Smooth muscle cell (in vitro differentiated cells): Measurements from ENCODE around the gene CA4. TPM values are rescaled to one million over a fixed set of nuclear protein-coding genes. Genes with fewer than 3 reads are reported as not detected.
"Not testable (repeated sequence)": the region's sequence is repeated elsewhere in the genome, so short reads cannot be mapped to it uniquely, and the experiment has no call there.

Experiments
- DNase-seq: peaks from one replicate; lab custom pipeline; 2025; ENCODE audit not compliant: unreplicated experiment; lab: John Stamatoyannopoulos, UW
- H2AFZ ChIP-seq: fragments of 200-600 bp; sonication (generic); 2 replicates; pipeline ENCODE4 v1.6.0; 2016; ENCODE audit warnings: antibody characterized with exemption, low read depth, mild to moderate bottlenecking
- H3F3A ChIP-seq: fragments of 200-600 bp; sonication (generic); 2 replicates; pipeline ENCODE4 v1.6.0; 2017; ENCODE audit warnings: antibody characterized with exemption, low read depth
- H3K27ac ChIP-seq: fragments of 200-600 bp; sonication (generic); 2 replicates; pipeline ENCODE4 v1.5.1; 2016; ENCODE audit warnings: low read depth, mild to moderate bottlenecking
- H3K27me3 ChIP-seq: fragments of 200-600 bp; sonication (generic); 2 replicates; pipeline ENCODE4 v1.6.1; 2016; ENCODE audit warnings: low read depth, mild to moderate bottlenecking
- H3K36me3 ChIP-seq: fragments of 200-600 bp; sonication (generic); 2 replicates; pipeline ENCODE4 v1.5.1; 2016; ENCODE audit warnings: low read depth
- H3K4me1 ChIP-seq: fragments of 200-600 bp; sonication (generic); 2 replicates; pipeline ENCODE4 v1.5.1; 2016; ENCODE audit warnings: low read depth
- H3K4me2 ChIP-seq: fragments of 200-600 bp; sonication (generic); 2 replicates; pipeline ENCODE4 v1.6.0; 2016; ENCODE audit warnings: mild to moderate bottlenecking
- H3K4me3 ChIP-seq: fragments of 200-600 bp; sonication (generic); 2 replicates; pipeline ENCODE4 v1.5.1; 2016; ENCODE audit warnings: mild to moderate bottlenecking
- H3K79me2 ChIP-seq: fragments of 200-600 bp; sonication (generic); 2 replicates; pipeline ENCODE4 v1.6.0; 2016; ENCODE audit warnings: low read depth, mild to moderate bottlenecking
- H3K9ac ChIP-seq: fragments of 200-600 bp; sonication (generic); 2 replicates; pipeline ENCODE4 v1.6.0; 2016; ENCODE audit warnings: low read depth
- H3K9me3 ChIP-seq: fragments of 200-600 bp; sonication (generic); replicated peaks from 2 replicates; pipeline ENCODE4 v1.5.1; 2016; ENCODE audit warnings: low read depth
- H4K20me1 ChIP-seq: fragments of 200-600 bp; sonication (generic); 2 replicates; pipeline ENCODE4 v1.6.0; 2016; ENCODE audit warnings: low read depth
- WGBS: methylation state at CpG from one replicate; pipeline ENCODE4 v1.1.7; 2016; ENCODE audit warnings: low lambda C conversion rate; 5-methylcytosine and 5-hydroxymethylcytosine counted together
- polyA plus RNA-seq: library from polyadenylated mRNA; unstranded; fragments of >200 nt; fragmentation: Nextera tagmentation; extraction: Ambion mirVana; gene quantifications from 2 replicates; pipeline ENCODE4 v1.2.1, GENCODE V29; 2016
- total RNA-seq: library from RNA; depleted of rRNA; stranded (reverse); fragments of >200 nt; gene quantifications from 2 replicates; pipeline ENCODE4 v1.2.3, GENCODE V29; 2014
- TF ChIP-seq, protein P1 (sequence below): fragments of 200-600 bp; sonication (generic); IDR thresholded peaks from 2 replicates; pipeline ENCODE4 v1.5.1; 2017; ENCODE audit warnings: borderline replicate concordance, mild to moderate bottlenecking, antibody characterized with exemption; ENCODE audit not compliant: insufficient read depth, poor library complexity, severe bottlenecking

The CA4 gene
- total and polyA plus RNA-seq, 2 experiments from 2014 or later: 0.87 TPM; not detected in 1

GRCh38 chr17:60119162-60119561 is 30.6 kb upstream of the CA4 start:
- not testable (repeated sequence) for H3K9me3 ChIP-seq, H4K20me1 ChIP-seq, H3K79me2 ChIP-seq, H3K9ac ChIP-seq, H3K4me3 ChIP-seq, H2AFZ ChIP-seq, H3K27me3 ChIP-seq, H3K36me3 ChIP-seq, H3K4me1 ChIP-seq, H3K27ac ChIP-seq, DNase-seq, H3K4me2 ChIP-seq, H3F3A ChIP-seq
- WGBS: no CpG with 5 or more reads among the region's 15 CpGs

DNA sequence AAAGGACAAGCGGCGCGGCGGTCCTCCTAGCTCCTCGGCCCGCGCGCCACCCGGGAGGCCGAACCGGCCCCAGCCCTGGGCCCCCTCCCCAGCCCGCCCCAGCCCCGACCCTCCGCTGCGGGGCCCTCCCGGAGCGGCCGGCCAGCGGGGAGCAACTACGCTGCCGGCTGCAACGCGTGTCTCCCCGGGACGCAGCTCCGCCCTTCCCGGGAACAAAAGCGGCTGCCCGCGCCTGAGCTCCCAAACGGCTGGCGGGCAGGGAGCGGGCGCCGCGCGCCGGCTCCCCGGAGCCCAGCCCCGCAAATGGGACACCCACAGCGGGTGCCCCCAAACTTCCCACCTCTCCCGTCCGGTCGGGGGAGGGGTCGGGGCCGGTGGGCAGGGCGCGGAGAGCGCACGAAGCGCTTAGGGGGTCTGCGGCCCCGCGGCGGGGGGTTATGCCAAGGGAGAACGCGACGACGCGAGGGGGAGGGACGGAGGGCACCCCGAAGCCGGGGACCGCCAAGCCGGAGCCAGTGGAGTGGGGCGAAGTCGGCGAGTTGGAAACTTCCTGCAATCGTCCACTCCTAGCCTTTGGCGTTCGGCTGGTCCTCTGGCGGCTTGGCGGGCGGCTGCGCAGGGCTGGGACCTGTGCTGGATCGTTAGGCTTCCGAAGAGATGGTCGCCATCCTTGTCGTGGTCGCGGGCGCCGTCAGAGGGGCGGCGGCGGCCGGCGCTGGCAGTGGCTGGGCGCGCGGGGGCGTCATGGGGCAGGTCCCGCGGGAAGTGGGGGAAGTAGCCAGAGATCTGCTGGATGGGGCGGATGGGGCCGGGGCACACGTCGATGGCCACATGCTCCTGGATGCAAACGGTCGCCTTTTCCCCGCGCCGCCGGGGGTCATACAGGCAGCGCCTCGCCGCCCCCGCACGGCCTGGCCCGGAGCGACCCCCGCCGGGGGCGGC is 29.7 kb upstream of the CA4 start:
- H3K4me1 ChIP-seq, H2AFZ ChIP-seq, H3K27ac ChIP-seq, DNase-seq, H3K79me2 ChIP-seq, H3F3A ChIP-seq, H3K9me3 ChIP-seq, H3K36me3 ChIP-seq, H3K27me3 ChIP-seq, H3K9ac ChIP-seq, H4K20me1 ChIP-seq: not testable (repeated sequence)
- WGBS: no CpG with 5 or more reads among the region's 114 CpGs
- Histone ChIP-seq H3K4me2 (peak overlapping the region; percentile 76), H3K4me3 (peak overlapping the region; percentile 43)

DNA sequence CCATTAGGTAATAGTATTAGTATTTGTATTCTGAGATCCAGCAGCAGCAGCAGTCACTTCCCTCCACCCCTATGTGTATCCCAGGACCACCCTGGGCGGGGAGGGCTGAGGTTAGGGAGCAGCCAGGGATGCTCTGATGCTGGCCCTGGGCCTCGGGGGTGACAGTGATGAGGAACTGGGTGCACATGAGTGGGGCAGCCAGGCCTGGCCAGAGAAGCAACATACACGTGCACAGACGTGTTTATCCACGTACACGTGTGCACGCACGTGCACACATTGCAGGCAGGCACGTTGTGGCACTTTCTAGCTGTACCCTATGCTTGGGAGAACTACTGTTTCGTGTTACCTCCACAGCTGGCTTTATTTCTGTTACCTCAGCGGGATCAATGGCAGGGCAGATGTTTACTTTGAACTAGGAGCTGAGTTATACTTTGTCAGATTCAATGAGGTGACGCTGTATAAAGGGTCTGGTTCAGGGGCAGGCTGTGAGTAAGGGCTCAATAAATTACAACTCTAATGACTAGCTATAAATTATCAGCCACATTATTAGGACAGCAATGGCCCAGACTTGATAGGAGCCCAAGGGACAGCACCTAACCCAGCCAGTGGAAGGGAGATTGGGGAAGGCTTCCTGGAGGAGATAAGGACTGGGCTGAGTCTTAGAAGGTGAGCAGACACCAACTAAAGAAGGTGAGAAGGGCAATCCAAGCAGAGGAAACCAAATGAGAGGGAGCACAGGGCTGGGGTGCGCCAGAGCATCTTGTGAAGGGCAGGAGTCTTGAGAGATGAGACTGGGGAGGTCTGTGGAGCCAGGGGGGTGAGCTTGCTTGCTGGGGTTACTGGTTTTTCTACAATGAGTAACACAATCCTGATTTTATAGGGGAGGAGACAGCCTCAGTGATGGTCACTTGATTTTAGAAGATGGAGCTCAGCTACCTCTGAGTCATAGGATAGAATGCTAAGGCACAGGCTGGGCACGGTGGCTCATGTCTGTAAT is 22.4 kb upstream of the CA4 start:
- Histone ChIP-seq H3K4me1 (no peaks in the 10 kb centered on the region), H3K27ac (no peak overlapping the region), H3K79me2 (no peaks in the 10 kb centered on the region), H3K27me3 (peaks cover 11% of the 10 kb centered on the region), H3F3A (no peaks in the 10 kb centered on the region), H3K9ac (no peak overlapping the region), H3K4me2 (no peak overlapping the region), H3K36me3 (no peaks in the 10 kb centered on the region), H3K9me3 (no peaks in the 10 kb centered on the region), H2AFZ (no peak overlapping the region), H4K20me1 (no peaks in the 10 kb centered on the region), H3K4me3 (no peak overlapping the region)
- WGBS: 89% methylated on average over 14 of the region's 14 CpGs
- no peak for DNase-seq
- TF ChIP-seq, protein P1, sequence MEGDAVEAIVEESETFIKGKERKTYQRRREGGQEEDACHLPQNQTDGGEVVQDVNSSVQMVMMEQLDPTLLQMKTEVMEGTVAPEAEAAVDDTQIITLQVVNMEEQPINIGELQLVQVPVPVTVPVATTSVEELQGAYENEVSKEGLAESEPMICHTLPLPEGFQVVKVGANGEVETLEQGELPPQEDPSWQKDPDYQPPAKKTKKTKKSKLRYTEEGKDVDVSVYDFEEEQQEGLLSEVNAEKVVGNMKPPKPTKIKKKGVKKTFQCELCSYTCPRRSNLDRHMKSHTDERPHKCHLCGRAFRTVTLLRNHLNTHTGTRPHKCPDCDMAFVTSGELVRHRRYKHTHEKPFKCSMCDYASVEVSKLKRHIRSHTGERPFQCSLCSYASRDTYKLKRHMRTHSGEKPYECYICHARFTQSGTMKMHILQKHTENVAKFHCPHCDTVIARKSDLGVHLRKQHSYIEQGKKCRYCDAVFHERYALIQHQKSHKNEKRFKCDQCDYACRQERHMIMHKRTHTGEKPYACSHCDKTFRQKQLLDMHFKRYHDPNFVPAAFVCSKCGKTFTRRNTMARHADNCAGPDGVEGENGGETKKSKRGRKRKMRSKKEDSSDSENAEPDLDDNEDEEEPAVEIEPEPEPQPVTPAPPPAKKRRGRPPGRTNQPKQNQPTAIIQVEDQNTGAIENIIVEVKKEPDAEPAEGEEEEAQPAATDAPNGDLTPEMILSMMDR: no peak

- H3K79me2 ChIP-seq: no peaks in the 10 kb centered on the region
- 85% methylated on average over 8 of the region's 8 CpGs for WGBS
- H3K9ac ChIP-seq: no peak overlapping the region
- H3K36me3 ChIP-seq: no peaks in the 10 kb centered on the region
- TF ChIP-seq, protein P1: no peak
- H3K4me3 ChIP-seq: no peak overlapping the region
- no peaks in the 10 kb centered on the region for H4K20me1 ChIP-seq
- no peaks in the 10 kb centered on the region for H3K9me3 ChIP-seq
- H3K27ac ChIP-seq: no peak overlapping the region
- H2AFZ ChIP-seq: no peak overlapping the region
- no peaks in the 10 kb centered on the region for H3F3A ChIP-seq
- peaks cover 11% of the 10 kb centered on the region for H3K27me3 ChIP-seq
- no peaks in the 10 kb centered on the region for H3K4me1 ChIP-seq
- no peak overlapping the region for H3K4me2 ChIP-seq
- no peak for DNase-seq
Measured at GRCh38 chr17:60128171-60128859, 21.5 kb upstream of the CA4 start.
